Spleen (tissue), 7 donors: ENCODE results near the gene TMEM245.

Experiments used
- CTCF ChIP-seq, 11 experiments: fragments of 200-600 bp in 7 of 11; fragments of 450-650 bp in 4 of 11; sonication (generic) in 4 of 11; IDR thresholded peaks in 8 of 11; conservative IDR thresholded peaks in 3 of 11; 1 replicate in 7 of 11; 2 replicates in 4 of 11; pipeline versions ENCODE4 v1.4.0 to v1.8.0; 2016 to 2021; ENCODE audit warnings: antibody characterized with exemption in 11 of 11, inconsistent platforms in 4 of 11, mild to moderate bottlenecking in 1 of 11
- POLR2A ChIP-seq, 3 donors: fragments of 450-650 bp; IDR thresholded peaks; one replicate each; pipeline ENCODE4 v1.5.1; 2017; ENCODE audit warnings: antibody characterized with exemption in 3 of 3, mild to moderate bottlenecking in 1 of 3
- donor health status: DM: no; HTN: no; CAD: no; lungs with moderate emphysema.
- donor health status: DM: no; HTN: no; CAD: no.
- donor health status: DM: no; HTN: no; CAD: no.

- TF ChIP-seq CTCF (IDR thresholded peaks at IDR 0.05 in 8 of 11, conservative IDR thresholded peaks at IDR 0.05 in 3 of 11) (no peak), POLR2A (IDR thresholded peaks at IDR 0.05) (peak in 2 of 3 donors; percentile 10 to 89)
These were observed 106.7 kb downstream of the TMEM245 start, which contains the start of gene CTNNAL1 for GRCh38 chr9:109012876-109013678.
